ENCODE results near the gene BMP4.

BMP4 gene

DNA sequence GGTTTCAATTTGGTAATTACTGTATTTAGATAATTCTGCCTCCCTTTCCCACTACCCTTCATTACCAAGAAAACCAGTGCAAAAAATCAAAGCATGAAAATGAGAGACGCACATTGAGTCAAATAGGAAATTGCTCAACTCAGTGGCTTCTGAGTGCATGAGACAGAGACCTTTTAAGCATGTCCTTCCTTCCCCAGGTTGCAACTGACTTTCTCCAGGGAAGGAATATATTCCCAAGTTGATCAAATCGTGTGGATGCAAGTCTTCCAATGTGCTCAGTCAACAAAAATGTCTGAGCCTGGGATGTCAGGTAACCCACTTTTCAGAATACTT is 12.9 kb downstream of the BMP4 start:
- no peak for DNase-seq

DNA sequence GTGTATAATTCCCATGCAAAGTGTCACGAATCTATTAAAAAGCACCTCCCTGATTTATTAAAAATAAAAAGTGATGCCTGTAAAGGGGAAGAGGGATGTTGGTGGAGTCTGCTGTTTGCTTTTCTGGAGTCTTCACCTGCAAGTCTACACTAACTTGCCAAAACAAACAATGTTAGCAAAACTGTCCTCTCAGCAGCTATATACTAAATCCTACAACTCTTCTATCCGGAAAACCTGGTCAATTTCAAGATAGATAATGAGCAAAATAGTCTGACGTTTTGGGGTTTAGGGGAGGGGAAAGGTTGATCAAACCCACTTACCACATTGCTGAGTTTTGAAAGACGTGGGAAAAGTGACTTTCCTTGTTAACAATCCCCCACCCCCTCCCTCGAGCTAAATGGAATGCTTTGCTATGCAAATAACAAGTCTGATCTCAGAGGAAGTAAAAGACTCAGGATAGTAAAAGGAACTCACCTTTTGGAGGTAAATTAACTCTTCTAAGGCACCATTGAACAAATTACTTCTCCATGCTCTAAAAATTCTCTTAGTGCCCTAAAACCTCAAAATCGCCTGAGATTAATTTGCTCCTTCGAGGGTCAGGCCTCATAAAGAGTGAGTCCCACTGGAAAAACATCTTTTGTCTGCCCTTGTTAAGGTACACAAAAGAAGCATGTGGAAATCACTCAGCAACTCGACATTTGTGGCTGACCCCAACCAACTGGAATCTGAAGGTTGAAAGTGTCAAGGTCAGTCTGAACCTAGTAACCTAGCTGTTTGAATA is 13.5 kb downstream of the BMP4 start:
- no peak for DNase-seq

DNA sequence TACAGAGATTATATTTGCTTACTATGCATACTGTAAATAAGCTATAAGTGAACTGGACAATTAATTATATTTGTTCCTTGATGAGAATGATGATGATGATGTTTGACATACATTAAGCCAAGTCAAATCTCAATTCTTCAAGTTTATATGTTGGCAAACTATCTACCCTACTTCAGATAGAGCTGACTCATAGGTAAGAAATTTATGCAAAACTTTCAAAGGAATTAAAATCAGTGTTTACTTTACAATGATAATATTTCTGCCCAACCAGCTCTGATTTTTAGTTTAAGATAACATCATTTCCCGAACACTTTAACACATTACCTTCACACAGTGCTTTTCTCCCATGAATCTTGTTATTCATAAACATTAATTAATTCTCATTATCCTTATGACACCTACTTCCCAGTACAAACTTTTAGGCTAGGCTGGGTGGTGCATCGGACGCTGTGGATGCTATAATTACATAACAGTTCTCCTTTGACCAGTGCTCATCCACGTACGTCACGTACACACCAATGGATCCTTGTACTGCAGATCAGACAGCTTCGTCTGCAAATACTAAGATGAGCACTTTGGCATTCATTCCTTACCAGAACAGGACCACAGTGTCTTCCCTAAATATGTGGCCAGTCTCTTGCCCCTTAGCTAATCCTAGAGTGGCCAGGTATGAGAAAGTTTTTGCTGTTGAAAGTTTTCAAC is 18.3 kb downstream of the BMP4 start:
- DNase-seq: no peak

DNA sequence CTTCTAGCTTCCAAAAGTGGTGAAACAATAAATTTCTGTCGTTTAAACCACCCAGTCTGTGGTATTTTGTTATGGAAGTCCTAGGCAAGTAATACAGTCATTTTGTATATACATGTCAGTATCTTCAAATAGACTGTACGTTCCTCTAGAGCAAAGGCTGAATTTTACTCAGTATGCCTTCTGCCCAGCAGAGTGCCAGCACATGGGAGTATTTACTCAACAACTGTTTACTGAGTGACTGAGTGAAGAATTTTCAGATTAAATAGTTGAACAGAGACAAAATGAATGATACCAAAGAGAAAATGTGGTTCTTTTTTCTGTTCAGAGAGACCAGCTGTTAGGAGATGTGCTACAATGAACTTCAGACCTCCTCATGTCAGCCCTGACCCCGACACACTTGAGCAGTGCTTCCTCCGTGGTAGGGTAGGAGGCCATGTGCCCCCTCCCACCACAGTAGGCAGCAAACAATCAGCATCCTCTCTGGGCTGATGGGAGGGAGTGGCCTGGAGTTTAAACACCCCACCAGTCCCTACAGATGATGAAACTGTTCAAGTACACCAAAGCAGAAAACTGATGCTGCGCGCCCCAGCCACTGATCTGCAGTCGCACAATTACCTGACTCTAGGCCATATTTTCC is 21.7 kb downstream of the BMP4 start:
- no peak for DNase-seq

DNA sequence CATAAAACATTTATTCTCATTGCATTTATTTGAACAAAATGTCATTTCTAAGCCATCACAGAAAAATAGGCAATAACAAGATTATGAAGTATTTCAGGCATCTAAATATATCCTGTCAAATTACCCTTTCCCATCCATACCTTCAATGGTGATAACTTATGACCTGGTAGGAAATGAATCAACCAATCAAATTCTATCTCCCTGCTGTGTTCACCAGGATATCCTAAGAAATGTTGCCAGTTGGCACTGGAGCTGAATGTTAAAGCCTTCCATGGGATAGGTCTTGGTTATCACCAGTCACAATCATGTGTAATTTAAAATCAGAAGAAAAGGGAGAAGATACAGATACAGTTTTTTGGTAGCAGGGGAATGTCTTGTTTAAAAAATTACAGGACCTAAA is 23.7 kb downstream of the BMP4 start:
- DNase-seq: no peak

DNA sequence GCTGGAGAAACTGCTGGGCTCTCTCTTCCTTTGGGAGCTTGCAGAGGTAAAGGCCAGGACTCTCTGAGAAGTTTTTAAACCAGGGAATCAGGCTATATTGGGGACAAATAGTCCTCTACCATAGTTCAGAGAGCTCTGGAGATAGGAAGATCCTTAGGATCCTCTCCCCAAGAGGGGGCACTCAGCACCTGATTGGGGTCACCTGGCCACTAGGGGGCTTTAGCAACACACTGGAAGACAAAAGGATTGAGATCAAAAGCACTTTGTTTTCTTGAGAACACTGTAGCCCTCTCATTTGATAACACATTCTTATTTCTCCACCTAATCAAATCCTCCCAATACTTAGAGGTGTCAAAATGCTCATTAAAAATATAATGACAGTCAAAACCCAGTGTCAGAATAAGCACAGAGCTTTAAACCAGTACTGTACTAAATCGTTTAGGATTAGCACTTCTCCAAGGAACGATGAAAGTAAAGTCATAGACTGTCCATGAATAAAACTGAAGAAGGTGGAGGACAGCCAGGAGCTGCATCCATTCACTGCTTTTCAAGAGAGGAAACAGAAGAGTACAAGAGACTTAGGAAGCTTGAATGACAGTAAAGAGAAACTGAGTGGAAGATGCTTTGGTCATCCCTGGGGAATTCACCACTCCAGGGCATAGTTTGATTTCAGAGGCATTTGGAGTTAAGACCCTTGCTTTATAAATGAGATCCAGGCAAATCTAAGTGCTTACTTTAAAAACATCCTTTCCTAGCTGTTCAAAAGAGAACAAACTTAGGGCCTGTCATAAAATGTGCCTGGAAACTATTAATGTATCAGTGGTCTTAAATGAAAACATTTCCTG is 26.5 kb downstream of the BMP4 start:
- no peak for DNase-seq

DNA sequence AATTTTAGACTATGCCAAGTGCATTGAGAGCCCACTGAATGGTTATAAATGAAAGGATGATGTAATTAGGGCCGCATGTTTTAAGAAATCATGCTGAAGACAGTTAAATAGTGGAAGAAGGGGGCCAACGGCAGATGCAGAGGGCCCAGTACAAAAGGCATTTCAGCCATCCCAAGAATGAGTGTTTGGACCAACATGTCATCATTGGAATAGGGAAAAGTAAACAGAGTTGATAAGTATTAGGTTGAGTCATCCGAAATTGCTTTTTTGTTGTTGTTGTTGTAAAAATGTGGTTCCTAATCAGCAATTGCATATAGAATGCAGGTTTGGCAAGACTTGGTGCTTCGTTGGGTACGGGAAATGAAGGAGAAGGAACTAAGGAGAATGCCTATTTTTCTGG is 29.5 kb downstream of the BMP4 start:
- no peak for DNase-seq

DNA sequence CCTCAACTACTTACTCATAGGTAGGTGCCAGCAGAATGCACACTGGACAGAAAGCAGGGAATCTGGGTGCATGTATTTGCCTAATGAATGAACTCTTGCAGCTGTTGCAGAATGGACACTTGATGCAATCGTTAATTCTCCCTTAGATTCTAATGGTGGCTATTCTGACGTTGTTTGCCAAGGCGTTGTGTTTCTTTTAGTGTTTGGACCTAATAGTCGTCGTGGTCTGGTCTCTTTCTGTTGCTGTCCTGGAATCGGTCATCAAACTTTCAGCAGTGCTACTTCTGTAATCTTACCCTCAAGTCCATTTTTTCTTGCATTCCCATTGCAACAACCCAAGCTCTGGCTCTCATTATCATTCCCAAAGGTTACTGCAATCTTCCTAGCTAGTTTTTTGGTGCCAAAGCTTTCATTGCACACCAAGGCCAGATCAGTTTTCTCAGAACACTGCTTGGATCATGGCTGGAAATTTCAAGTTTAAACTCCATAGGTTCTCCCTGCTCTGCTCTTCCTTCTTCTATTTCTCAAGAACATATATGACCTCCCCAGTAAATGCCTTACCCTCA is 31.3 kb downstream of the BMP4 start:
- DNase-seq: no peak

DNA sequence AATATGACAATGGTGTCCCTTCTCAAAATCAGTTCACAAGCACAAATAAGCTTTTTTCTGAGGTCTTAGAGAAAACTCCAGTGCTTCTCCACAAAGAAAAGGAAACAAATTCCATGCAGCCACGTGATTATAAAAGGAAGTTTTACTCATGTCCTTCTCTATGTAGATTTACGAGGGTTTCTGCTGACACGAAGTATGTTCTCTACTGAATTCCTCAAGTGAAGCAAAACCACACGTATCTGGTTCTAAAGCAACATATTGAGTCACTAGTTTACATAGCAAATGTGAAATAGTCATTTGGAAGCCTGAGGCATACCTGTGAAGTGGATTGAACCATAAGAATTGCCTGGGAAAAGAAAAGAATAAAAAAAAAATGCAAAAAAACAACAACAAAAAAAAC is 31.9 kb downstream of the BMP4 start:
- no peak for DNase-seq

DNA sequence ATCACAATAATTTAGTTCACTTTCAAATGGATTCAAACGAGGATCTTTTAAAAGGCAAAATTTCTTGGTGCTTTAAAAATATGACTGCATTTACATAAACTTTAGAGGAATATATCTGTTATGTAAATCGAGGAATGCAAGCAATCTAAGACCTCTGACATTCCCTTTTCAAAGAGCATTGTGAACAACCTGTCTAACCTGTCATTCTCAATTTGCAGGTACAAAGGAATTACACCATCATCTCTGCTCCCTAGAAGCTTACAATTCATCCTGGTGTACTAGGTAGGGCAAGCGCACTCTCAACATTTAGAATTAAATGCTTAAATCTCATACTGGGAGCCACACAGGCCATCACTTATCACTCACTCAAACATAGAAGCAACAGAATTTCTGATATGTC is 35.6 kb downstream of the BMP4 start:
- no peak for DNase-seq

DNA sequence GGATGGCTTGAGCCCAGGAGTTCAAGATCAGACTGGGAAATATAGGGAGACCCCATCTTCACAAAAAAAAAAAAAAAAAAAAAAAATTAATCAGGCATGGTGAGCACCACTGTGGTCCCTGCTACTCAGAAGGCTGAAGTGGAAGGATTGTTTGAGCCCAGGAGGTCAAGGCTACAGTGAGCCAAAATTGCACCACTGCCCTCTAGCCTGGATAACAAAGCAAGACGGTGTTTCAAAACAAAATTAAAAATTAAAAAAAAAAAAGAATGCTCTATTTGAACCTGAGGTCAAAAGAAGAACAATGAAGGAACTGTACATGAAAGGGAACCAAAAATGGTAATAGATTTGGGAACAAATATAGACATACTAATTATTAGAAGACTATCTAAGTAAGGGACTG is 40.4 kb downstream of the BMP4 start:
- DNase-seq: no peak

DNA sequence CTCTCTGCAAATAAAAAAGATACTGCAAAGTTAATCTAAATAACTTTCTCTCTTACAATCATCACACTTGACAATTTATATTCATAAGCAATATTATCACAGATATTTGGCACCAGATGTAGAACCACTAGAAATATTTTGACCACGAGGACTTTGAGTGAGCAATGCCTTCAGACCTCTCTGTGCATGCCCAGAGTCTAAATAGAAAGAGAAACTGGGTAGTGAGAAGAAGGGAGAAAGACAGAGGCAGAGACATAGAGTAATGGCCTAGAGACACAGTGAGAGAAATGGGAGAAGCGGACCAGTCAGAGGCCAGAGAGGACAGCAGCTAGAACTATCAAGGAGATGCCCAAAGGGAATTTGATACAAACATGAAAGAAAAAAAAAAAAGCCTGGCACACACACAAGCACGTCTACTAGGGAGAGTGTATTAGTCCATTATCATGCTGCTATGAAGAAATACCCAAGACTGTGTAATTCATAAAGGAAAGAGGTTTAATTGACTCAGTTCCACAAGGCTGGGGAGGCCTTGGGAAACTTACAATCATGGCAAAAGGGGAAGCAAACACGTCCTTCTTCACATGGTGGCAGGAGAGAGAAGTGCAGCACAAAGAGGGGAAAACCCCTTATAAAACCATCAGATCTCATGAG is 41.1 kb downstream of the BMP4 start:
- no peak for DNase-seq

DNA sequence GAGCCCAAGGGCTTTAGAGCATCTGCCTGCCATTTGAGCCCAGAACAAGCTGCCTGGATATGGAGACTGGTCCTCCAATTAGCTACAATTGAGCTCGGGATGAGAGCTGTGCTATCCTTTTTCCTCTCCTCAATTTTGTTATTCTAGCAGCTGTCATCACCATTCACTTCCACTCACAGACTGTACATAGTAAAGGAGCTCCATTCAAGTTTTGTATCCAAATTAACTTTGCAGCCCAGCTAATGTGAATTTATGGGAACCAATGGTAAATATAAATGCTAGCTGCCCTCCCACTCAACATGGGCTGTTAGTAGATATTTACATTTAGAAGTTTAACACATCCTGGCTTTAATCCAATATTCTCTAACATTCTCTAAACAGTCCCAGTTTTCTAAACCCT is 44.6 kb downstream of the BMP4 start:
- no peak for DNase-seq

DNA sequence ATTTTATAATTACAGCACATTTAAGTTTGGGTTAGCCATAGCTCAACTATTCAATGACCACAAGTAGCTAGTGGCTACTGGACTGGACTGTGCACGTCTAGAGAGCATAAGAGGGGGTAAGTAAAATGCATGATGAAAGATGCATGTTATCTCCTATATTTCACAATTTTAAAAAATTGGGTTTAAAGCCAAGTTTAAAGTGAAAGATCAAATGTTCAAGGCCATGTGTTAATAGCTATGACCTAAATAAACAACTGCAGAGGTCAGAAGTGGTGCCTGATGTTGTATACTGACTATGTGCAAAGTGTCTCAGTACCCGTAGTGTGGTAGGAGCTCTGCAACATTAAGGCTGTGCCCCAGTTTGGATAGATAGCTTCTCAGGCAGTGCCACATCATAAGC is 48.2 kb downstream of the BMP4 start:
- no peak for DNase-seq

DNA sequence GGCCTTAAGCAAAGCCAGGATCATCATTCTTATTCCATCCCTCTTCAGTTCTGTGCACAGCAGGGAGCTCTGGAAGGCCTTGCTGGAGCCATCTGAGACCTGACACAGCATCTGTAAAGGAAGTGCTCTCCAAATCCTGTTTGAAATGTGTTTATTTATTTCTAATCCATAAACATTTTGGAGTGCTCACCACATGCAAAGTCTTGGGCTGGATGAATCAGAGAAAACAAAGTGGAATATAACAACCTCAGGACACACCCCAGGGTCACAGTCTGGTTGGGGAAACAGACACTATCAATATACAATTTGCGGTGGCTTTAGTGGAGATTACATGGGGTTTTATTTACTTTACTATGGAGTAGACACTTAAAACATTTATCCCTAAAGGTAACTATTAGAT is 54.3 kb downstream of the BMP4 start:
- DNase-seq: no peak

DNA sequence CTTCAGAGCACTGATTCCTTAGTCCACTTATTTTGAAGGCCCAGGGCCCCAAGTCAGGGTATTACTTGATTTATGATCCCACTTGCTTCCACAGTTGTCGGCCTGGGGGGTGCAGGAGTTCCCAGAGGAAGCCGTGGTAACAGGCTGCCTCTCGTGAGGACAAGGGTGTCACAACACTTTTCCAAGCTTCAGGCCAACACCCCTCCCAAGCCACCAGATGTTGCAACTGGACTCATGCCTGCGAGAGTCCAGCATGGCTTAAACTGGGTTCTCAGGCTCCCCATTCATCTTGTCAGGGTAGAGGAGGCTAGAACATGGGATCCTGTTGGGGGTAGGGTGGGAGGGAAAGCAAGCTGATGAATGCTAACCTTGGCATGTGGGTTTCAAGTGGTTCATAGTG is 56.1 kb downstream of the BMP4 start:
- DNase-seq: peak; percentile 42

Measured in right hindlimb (tissue), 1 donor.